ENCODE measurements around the gene ANKRD11. TPM values are rescaled to one million over a fixed set of nuclear protein-coding genes. Genes with fewer than 3 reads are reported as not detected.

The ANKRD11 gene
- total RNA-seq, 4 donors from 2014 or later, result 67.0 to 107 (median 88.9) TPM

- H3K9me3 ChIP-seq, result no peaks in the 10 kb centered on the region
- peaks cover 0 to 77% of the 10 kb centered on the region in 2 donors for H3K36me3 ChIP-seq
- H3K27me3 ChIP-seq, result no peaks in the 10 kb centered on the region
- H3K4me3 ChIP-seq, result no peak overlapping the region
- no peak overlapping the region for H3K27ac ChIP-seq
- TF ChIP-seq EP300 (IDR thresholded peaks at IDR 0.05), result no peak
- WGBS, 2 donors (ENCODE audit: low coverage in 1 of 2), result 89% methylated on average over 17 of the region's 30 CpGs; no CpG with 5 or more reads in 1 of the 2 donors
- ATAC-seq, result no peak
- peaks cover 0 to 18% (median 0%) of the 10 kb centered on the region in 3 donors for H3K4me1 ChIP-seq
These were observed 202.4 kb downstream of the ANKRD11 start for GRCh38 chr16:89287777-89288576.

- Histone ChIP-seq H3K27ac (no peak overlapping the region), H3K36me3 (peaks cover 0 to 93% of the 10 kb centered on the region in 2 donors), H3K27me3 (no peaks in the 10 kb centered on the region), H3K4me1 (peaks cover 0 to 9% (median 0%) of the 10 kb centered on the region in 3 donors), H3K9me3 (no peaks in the 10 kb centered on the region), H3K4me3 (no peak overlapping the region)
- TF ChIP-seq POLR2A (IDR thresholded peaks at IDR 0.05) (no peak), POLR2AphosphoS5 (IDR thresholded peaks at IDR 0.05) (no peak), CTCF (IDR thresholded peaks at IDR 0.05) (no peak), EP300 (IDR thresholded peaks at IDR 0.05) (no peak)
- 83% methylated on average over 8 of the region's 25 CpGs; no CpG with 5 or more reads in 1 of the 2 donors for WGBS, 2 donors (ENCODE audit: low coverage in 1 of 2)
- no peak for ATAC-seq
These were observed 204.3 kb downstream of the ANKRD11 start for GRCh38 chr16:89286096-89286495.

DNA sequence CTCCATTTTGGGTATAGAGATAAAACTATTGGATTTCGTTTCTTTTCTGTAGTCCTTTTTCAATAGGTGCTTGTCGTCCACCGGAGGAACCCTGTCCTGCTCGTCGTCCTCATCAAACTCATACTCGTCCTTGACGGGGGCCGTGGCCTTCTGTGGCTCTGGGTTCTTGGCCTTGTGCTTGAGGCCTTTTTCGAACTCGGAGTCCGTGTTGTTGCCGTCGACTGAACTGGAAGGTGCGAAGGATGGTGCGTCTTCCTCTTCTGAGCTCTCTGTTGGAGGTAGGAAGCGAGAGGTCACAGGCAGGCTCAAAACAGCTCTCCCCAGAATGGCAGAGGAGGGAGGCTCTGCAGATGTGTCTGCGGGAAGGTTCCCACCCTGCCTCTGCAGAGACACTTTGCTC, 205.0 kb downstream of the ANKRD11 start:
- H3K36me3 ChIP-seq, result peaks cover 0 to 93% of the 10 kb centered on the region in 2 donors
- H3K4me1 ChIP-seq, result peaks cover 0 to 9% (median 0%) of the 10 kb centered on the region in 3 donors
- H3K27me3 ChIP-seq, result no peaks in the 10 kb centered on the region
- no peaks in the 10 kb centered on the region for H3K9me3 ChIP-seq
- TF ChIP-seq POLR2AphosphoS5 (IDR thresholded peaks at IDR 0.05), result no peak
- no peak for TF ChIP-seq POLR2A (IDR thresholded peaks at IDR 0.05)
- no peak for TF ChIP-seq CTCF (IDR thresholded peaks at IDR 0.05)
- no peak for TF ChIP-seq EP300 (IDR thresholded peaks at IDR 0.05)
- no peak overlapping the region for H3K4me3 ChIP-seq
- no peak for ATAC-seq
- WGBS, 2 donors (ENCODE audit: low coverage in 1 of 2), result 80% methylated on average over 1 of the region's 17 CpGs; no CpG with 5 or more reads in 1 of the 2 donors
- no peak overlapping the region for H3K27ac ChIP-seq

DNA sequence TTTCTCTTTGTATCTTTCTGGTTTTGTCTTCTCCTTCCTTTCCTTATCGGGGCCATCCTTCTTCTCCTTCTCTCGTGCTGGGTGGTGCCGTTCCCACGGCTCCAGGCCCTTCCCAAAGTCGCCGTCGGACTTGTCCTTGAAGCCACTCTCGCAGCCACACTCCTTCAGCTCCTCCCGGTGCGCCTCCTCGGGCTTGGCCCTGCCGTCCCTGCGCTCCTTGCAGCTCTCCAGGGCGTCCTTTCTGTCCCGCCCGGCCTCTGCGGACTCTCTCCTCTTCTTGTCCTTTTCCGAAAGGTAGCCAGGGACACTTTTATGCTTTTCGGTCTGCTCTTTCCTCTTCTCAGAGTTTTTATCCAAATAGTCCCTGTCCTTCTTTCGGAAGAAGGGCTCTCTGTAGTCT, 206.9 kb downstream of the ANKRD11 start:
- Histone ChIP-seq H3K9me3 (no peaks in the 10 kb centered on the region), H3K36me3 (peaks cover 0 to 96% of the 10 kb centered on the region in 2 donors), H3K27me3 (no peaks in the 10 kb centered on the region), H3K4me3 (no peak overlapping the region), H3K4me1 (no peaks in the 10 kb centered on the region), H3K27ac (no peak overlapping the region)
- no peak for ATAC-seq
- 82 to 87% methylated on average over 15 to 20 of the region's 20 CpGs for WGBS, 2 donors (ENCODE audit: low coverage in 1 of 2)
- no peak for TF ChIP-seq EP300 (IDR thresholded peaks at IDR 0.05)
- TF ChIP-seq POLR2AphosphoS5 (IDR thresholded peaks at IDR 0.05), result no peak
- TF ChIP-seq POLR2A (IDR thresholded peaks at IDR 0.05), result no peak
- TF ChIP-seq CTCF (IDR thresholded peaks at IDR 0.05), result no peak

DNA sequence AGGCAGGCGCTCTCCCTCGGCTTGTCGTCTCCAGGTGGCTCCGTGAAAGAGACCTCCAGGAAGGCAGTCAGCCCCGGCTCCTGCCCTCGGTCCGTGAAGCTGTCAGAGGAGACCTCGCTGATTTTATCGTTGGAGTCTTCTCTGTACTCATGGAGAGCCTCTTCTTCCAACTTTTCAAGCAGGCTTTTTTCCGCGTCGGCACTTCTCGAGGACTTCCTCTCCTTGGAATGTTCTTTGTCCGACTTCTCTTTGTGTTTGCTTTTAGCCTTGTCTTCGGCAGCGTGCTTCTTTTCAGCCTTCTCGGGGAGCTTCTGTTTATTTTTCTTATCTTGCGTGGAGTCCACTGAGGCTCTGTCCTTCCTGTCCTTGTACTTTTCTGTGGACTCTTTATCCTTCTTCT, 207.8 kb downstream of the ANKRD11 start:
- peaks cover 0 to 96% of the 10 kb centered on the region in 2 donors for H3K36me3 ChIP-seq
- ATAC-seq, result no peak
- no peak overlapping the region for H3K4me3 ChIP-seq
- WGBS, 2 donors (ENCODE audit: low coverage in 1 of 2), result 90 to 91% methylated on average over 7 to 18 of the region's 18 CpGs
- H3K4me1 ChIP-seq, result no peaks in the 10 kb centered on the region
- no peak overlapping the region for H3K27ac ChIP-seq
- H3K27me3 ChIP-seq, result no peaks in the 10 kb centered on the region
- no peak for TF ChIP-seq POLR2AphosphoS5 (IDR thresholded peaks at IDR 0.05)
- no peak for TF ChIP-seq CTCF (IDR thresholded peaks at IDR 0.05)
- TF ChIP-seq POLR2A (IDR thresholded peaks at IDR 0.05), result no peak
- no peaks in the 10 kb centered on the region for H3K9me3 ChIP-seq
